ENCODE data around the gene SLC41A3. TPM values are rescaled to one million over a fixed set of nuclear protein-coding genes. Genes with fewer than 3 reads are reported as not detected.

Gene SLC41A3
- total and polyA plus RNA-seq, 4 donors = 9.3 to 19.8 (median 12.7) TPM

DNA sequence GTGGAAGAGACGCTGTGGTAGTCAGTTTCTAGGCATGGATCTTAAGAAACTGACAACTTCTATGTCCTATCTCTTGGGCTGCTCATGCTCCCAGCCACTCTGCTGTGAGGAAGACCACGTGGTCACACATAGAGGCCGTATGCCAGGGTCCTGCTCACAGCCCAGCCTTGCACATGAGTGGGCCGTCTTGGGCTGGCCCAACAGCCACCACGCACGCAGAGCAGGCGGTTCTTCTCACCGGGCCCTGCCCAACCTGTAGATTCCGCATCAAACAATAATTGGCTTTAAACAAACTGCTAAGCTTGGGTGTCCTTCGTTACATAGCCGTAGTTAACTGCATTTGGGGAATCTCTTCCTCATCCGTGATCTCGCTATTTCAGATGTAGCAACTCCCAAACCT, 26.0 kb downstream of the SLC41A3 start:
- TF ChIP-seq GABPA (IDR thresholded peaks at IDR 0.05 in 1 of 2, conservative IDR thresholded peaks at IDR 0.05 in 1 of 2) (no peak), FOXA2 (IDR thresholded peaks at IDR 0.05) (no peak), SP1 (IDR thresholded peaks at IDR 0.05) (no peak), YY1 (IDR thresholded peaks at IDR 0.05) (no peak), FOXA1 (IDR thresholded peaks at IDR 0.05) (no peak), HNF4G (IDR thresholded peaks at IDR 0.05) (no peak), REST (IDR thresholded peaks at IDR 0.05) (no peak), TAF1 (conservative IDR thresholded peaks at IDR 0.05) (no peak), RAD21 (IDR thresholded peaks at IDR 0.05) (no peak), ZBTB33 (IDR thresholded peaks at IDR 0.05) (no peak)
- TF ChIP-seq, protein P1, sequence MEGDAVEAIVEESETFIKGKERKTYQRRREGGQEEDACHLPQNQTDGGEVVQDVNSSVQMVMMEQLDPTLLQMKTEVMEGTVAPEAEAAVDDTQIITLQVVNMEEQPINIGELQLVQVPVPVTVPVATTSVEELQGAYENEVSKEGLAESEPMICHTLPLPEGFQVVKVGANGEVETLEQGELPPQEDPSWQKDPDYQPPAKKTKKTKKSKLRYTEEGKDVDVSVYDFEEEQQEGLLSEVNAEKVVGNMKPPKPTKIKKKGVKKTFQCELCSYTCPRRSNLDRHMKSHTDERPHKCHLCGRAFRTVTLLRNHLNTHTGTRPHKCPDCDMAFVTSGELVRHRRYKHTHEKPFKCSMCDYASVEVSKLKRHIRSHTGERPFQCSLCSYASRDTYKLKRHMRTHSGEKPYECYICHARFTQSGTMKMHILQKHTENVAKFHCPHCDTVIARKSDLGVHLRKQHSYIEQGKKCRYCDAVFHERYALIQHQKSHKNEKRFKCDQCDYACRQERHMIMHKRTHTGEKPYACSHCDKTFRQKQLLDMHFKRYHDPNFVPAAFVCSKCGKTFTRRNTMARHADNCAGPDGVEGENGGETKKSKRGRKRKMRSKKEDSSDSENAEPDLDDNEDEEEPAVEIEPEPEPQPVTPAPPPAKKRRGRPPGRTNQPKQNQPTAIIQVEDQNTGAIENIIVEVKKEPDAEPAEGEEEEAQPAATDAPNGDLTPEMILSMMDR (IDR thresholded peaks at IDR 0.05; ENCODE audit: low read depth, low read length, missing input control) = no peak
- DNase-seq (ENCODE audit: low spot score) = no peak
- H3K9ac ChIP-seq (ENCODE audit: low read depth in 1 of 2, low read length in 2 of 2) = no peak overlapping the region
- H3K9me3 ChIP-seq (ENCODE audit: control insufficient read depth in 4 of 4, low read length in 3 of 4) = no peaks in the 10 kb centered on the region
- H3K27me3 ChIP-seq (ENCODE audit: control insufficient read depth in 4 of 4, insufficient read depth in 4 of 4, low read length in 3 of 4) = no peaks in the 10 kb centered on the region
- H3K4me1 ChIP-seq (ENCODE audit: control insufficient read depth in 4 of 4, insufficient read depth in 4 of 4, low read length in 3 of 4) = no peaks in the 10 kb centered on the region
- 97% methylated on average over 13 of the region's 13 CpGs for WGBS
- no peak overlapping the region for H3K27ac ChIP-seq (ENCODE audit: low read depth in 1 of 2, low read length in 2 of 2)
- no peak overlapping the region for H3K4me3 ChIP-seq (ENCODE audit: low read depth in 1 of 3, low read length in 3 of 3)
- H3K36me3 ChIP-seq (ENCODE audit: control insufficient read depth in 4 of 4, insufficient read depth in 3 of 4, low read depth in 1 of 4, low read length in 3 of 4) = no peaks in the 10 kb centered on the region

GRCh38 chr3:126057501-126057819, 26.5 kb downstream of the SLC41A3 start:
- H3K9ac ChIP-seq (ENCODE audit: low read depth in 1 of 2, low read length in 2 of 2) = no peak overlapping the region
- H3K36me3 ChIP-seq (ENCODE audit: control insufficient read depth in 4 of 4, insufficient read depth in 3 of 4, low read depth in 1 of 4, low read length in 3 of 4) = no peaks in the 10 kb centered on the region
- no peaks in the 10 kb centered on the region for H3K4me1 ChIP-seq (ENCODE audit: control insufficient read depth in 4 of 4, insufficient read depth in 4 of 4, low read length in 3 of 4)
- DNase-seq (ENCODE audit: low spot score) = no peak
- no peak overlapping the region for H3K4me3 ChIP-seq (ENCODE audit: low read depth in 1 of 3, low read length in 3 of 3)
- TF ChIP-seq RAD21 (IDR thresholded peaks at IDR 0.05) (no peak), TAF1 (conservative IDR thresholded peaks at IDR 0.05) (no peak), REST (IDR thresholded peaks at IDR 0.05) (no peak), RXRA (IDR thresholded peaks at IDR 0.05) (no peak), FOXA1 (IDR thresholded peaks at IDR 0.05) (no peak)
- no peak overlapping the region for H3K27ac ChIP-seq (ENCODE audit: low read depth in 1 of 2, low read length in 2 of 2)
- 87% methylated on average over 10 of the region's 10 CpGs for WGBS
- no peaks in the 10 kb centered on the region for H3K9me3 ChIP-seq (ENCODE audit: control insufficient read depth in 4 of 4, low read length in 3 of 4)
- H3K27me3 ChIP-seq (ENCODE audit: control insufficient read depth in 4 of 4, insufficient read depth in 4 of 4, low read length in 3 of 4) = no peaks in the 10 kb centered on the region

All from liver (tissue), 9 donors.